CD4-positive, alpha-beta T cell treated with Interleukin-6 for 4 hours (primary cell): ENCODE data around the gene NXPH2.

ENCODE experiments used
- DNase-seq: peaks from one replicate; pipeline ENCODE4 v3.0.0-alpha.2; 2020; ENCODE audit warnings: mixed read lengths

Gene NXPH2

DNA sequence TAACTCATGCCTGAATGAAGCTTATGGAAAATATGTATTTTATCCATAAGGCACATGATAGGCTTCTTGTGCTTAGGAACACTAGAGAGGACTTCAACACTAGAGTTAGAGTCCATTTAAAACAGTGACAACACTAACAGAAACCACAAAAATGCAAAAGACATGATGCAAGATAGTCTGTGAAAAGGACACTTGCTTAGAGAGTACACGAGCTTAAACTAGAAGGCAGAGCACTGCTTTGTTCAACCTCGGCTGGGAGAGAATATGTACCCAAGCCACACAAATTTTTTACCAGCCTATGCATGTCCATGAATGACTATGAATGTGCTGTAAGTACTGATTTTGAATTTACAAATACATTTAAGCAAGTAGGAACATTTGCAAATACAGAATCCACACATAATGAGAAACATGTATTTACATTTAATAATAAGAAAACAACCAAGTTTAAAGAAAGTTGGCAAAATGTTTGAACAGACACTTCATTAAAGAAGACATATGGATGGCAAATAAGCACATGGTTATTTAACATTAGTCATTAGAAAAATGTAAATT, 148.0 kb downstream of the NXPH2 start:
- no peak for DNase-seq

DNA sequence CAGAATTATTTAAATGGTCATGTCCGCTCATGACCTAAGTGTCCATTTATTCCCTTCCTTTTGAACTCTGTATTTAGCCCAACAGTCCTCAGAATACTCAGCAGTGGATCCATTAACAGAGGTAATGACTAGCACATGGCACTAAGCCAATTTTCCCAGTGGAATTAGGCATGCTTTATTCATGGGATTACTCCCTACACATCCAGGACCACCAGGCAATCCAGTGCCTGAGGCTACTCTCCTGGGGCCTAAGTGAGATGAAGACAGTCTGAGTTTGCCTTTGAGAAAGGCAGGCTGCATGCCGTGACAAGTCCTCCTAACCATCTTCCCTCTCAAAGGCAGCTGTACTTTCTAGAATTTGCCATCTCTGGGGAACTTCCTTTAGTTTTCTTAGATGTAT, 150.0 kb downstream of the NXPH2 start:
- no peak for DNase-seq

- no peak for DNase-seq
Observed at GRCh38 chr2:138626148-138626547, 154.0 kb downstream of the NXPH2 start.

GRCh38 chr2:138622613-138623012, 157.6 kb downstream of the NXPH2 start:
- no peak for DNase-seq

GRCh38 chr2:138621139-138621538, 159.1 kb downstream of the NXPH2 start:
- DNase-seq = no peak

DNA sequence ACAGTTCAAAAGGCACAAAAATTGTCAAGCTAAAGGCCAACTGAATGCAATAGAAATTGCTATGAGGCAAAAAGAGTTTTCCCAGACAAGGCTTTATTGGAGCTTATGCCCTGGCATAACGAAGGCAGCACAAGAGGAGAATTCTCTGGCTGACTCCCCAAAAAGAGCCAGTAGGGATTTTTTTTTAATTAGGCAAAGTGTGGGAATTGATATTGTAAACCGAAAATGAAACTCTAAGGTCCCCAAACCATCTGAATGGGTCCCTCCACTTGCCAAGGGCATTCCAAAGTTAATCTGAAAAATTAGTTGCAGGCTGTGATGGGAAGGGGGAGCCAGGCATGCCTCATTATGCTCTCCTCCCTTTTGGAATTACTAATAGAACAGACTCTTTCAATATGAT, 159.8 kb downstream of the NXPH2 start:
- no peak for DNase-seq
